Thyroid gland (tissue), 4 donors: ENCODE data around the gene RAN. TPM values are rescaled to one million over a fixed set of nuclear protein-coding genes. Genes with fewer than 3 reads are reported as not detected.
A peak's percentile ranks its signal among the peaks of the same experiment; 100 is the strongest.

Experiments
- DNase-seq, 2 donors: peaks; one replicate each; pipeline ENCODE4 v3.0.0-alpha.2; 2019
- H3K27ac ChIP-seq, 3 donors: fragments of 200-600 bp; sonication (generic); 1 replicate in 2 of 3; 2 replicates in 1 of 3; pipeline ENCODE4 v1.5.1; 2016 to 2019; ENCODE audit warnings: mild to moderate bottlenecking in 1 of 3, moderate library complexity in 1 of 3
- H3K27me3 ChIP-seq: fragments of 200-600 bp; sonication (generic); one replicate; pipeline ENCODE4 v1.5.1; 2019
- H3K36me3 ChIP-seq, 2 donors: fragments of 200-600 bp; sonication (generic); one replicate each; pipeline ENCODE4 v1.5.1; 2016 to 2019
- H3K4me1 ChIP-seq, 2 donors: fragments of 200-600 bp; sonication (generic); one replicate each; pipeline ENCODE4 v1.5.1; 2017 to 2019
- H3K4me3 ChIP-seq, 3 donors: fragments of 200-600 bp; sonication (generic); replicated peaks in 1 of 3; 1 replicate in 2 of 3; 2 replicates in 1 of 3; pipeline ENCODE4 v1.5.1; 2016; ENCODE audit warnings: mild to moderate bottlenecking in 1 of 3
- H3K9me3 ChIP-seq: fragments of 200-600 bp; sonication (generic); one replicate; pipeline ENCODE4 v1.5.1; 2017
- POLR2A ChIP-seq, 2 donors: fragments of 450-650 bp; IDR thresholded peaks; one replicate each; pipeline ENCODE4 v1.6.1; 2017; ENCODE audit warnings: antibody characterized with exemption in 2 of 2, mild to moderate bottlenecking in 2 of 2, moderate library complexity in 1 of 2
- WGBS, 2 donors: methylation state at CpG; one replicate each; pipeline ENCODE4 v1.1.5; 2017; 5-methylcytosine and 5-hydroxymethylcytosine counted together
- intact Hi-C: fragments of 100-400 bp; cut with DNase I; formaldehyde crosslinking; loops from one replicate; pipeline ENCODE4 v1.15.1; 2023
- total RNA-seq, 4 donors: library from RNA; depleted of rRNA; stranded (reverse); fragments of >200 nt; gene quantifications; one replicate each; pipeline ENCODE4 v1.2.3, GENCODE V29; 2016
- TF ChIP-seq, protein P1 (sequence below), 6 experiments: fragments of 200-600 bp in 3 of 6; fragments of 450-650 bp in 3 of 6; sonication (generic) in 3 of 6; IDR thresholded peaks; one replicate each; pipeline ENCODE4 v1.5.1; 2016 to 2019; ENCODE audit warnings: antibody characterized with exemption in 6 of 6, mild to moderate bottlenecking in 2 of 6, inconsistent platforms in 1 of 6, moderate library complexity in 1 of 6

RAN gene
- 100 to 1,000 TPM; 123 to 169 (median 142) TPM for total RNA-seq

- Histone ChIP-seq H3K27ac (peak within 1 kb of the TSS; percentile 55 to 79 (median 78)), H3K4me1 (peaks cover 18 to 27% of the 10 kb centered on the region in 2 donors), H3K27me3 (no peaks in the 10 kb centered on the region), H3K9me3 (no peaks in the 10 kb centered on the region), H3K36me3 (peaks cover 27 to 31% of the 10 kb centered on the region in 2 donors), H3K4me3 (peak within 1 kb of the TSS; percentile 55 to 73 (median 62))
- peak in 1 of 2 donors; percentile 61 for TF ChIP-seq POLR2A (IDR thresholded peaks at IDR 0.05)
- TF ChIP-seq, protein P1, sequence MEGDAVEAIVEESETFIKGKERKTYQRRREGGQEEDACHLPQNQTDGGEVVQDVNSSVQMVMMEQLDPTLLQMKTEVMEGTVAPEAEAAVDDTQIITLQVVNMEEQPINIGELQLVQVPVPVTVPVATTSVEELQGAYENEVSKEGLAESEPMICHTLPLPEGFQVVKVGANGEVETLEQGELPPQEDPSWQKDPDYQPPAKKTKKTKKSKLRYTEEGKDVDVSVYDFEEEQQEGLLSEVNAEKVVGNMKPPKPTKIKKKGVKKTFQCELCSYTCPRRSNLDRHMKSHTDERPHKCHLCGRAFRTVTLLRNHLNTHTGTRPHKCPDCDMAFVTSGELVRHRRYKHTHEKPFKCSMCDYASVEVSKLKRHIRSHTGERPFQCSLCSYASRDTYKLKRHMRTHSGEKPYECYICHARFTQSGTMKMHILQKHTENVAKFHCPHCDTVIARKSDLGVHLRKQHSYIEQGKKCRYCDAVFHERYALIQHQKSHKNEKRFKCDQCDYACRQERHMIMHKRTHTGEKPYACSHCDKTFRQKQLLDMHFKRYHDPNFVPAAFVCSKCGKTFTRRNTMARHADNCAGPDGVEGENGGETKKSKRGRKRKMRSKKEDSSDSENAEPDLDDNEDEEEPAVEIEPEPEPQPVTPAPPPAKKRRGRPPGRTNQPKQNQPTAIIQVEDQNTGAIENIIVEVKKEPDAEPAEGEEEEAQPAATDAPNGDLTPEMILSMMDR (IDR thresholded peaks at IDR 0.05): no peak
- 14 to 22% methylated on average over 23 to 41 of the region's 118 CpGs for WGBS, 2 donors
- DNase-seq: peak; percentile 92 to 93
- intact Hi-C loops: loop anchor here (2.0 kb wide), 1 partner anchor 53 kb away; no protein-coding TSS in a partner anchor
Observed at GRCh38 chr12:130871286-130872178, at the start of gene RAN. Gene RAN, plus strand, starts transcription at chr12:130872066. Its CDS starts 528 bp downstream, at chr12:130872594.

DNA sequence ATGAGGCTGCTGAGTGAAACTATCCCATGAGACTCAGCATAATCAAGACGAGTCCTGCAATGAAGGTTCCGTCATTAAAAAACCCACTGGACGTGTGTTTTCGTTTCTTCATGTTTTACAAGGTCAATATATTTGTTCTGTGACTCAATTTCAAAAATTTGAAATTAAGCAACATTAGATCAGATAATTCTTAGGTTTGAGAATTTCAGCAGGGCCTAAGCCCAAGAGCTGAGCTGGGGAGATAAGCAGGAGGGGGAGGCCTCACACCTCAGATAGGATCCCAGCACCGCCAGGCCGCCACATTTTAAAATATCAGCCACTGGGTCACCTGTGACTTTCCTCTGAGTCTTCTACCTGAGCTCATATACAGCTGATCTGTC is 46.1 kb upstream of the RAN start:
- Histone ChIP-seq H3K27ac (no peak overlapping the region), H3K27me3 (no peaks in the 10 kb centered on the region), H3K36me3 (peaks cover 0 to 6% of the 10 kb centered on the region in 2 donors), H3K4me1 (peaks cover 14 to 31% of the 10 kb centered on the region in 2 donors), H3K9me3 (no peaks in the 10 kb centered on the region), H3K4me3 (no peak overlapping the region)
- no peak for DNase-seq
- intact Hi-C loops: no loop called here
- TF ChIP-seq, protein P1 (IDR thresholded peaks at IDR 0.05): no peak
- TF ChIP-seq POLR2A (IDR thresholded peaks at IDR 0.05): no peak
- WGBS, 2 donors: 90 to 94% methylated on average over 6 of the region's 6 CpGs

GRCh38 chr12:130826151-130826801 is 45.6 kb upstream of the RAN start:
- DNase-seq: peak in 1 of 2 donors; percentile 19
- no peak overlapping the region for H3K27ac ChIP-seq
- 72 to 79% methylated on average over 18 of the region's 21 CpGs for WGBS, 2 donors

GRCh38 chr12:130827432-130827831 is 44.4 kb upstream of the RAN start:
- no peaks in the 10 kb centered on the region for H3K36me3 ChIP-seq
- H3K27me3 ChIP-seq: no peaks in the 10 kb centered on the region
- intact Hi-C loops: no loop called here
- H3K4me1 ChIP-seq: peaks cover 14 to 31% of the 10 kb centered on the region in 2 donors
- DNase-seq: no peak
- TF ChIP-seq POLR2A (IDR thresholded peaks at IDR 0.05): no peak
- TF ChIP-seq, protein P1 (IDR thresholded peaks at IDR 0.05): no peak
- WGBS, 2 donors: 58 to 60% methylated on average over 3 of the region's 3 CpGs
- H3K9me3 ChIP-seq: no peaks in the 10 kb centered on the region
- no peak overlapping the region for H3K4me3 ChIP-seq
- H3K27ac ChIP-seq: peak overlapping the region in 2 of 3 donors; percentile 56 to 74

More at GRCh38 chr12:130826151-130826801, 45.6 kb upstream of the RAN start:
- Histone ChIP-seq H3K4me1 (peaks cover 14 to 31% of the 10 kb centered on the region in 2 donors), H3K9me3 (no peaks in the 10 kb centered on the region), H3K36me3 (peaks cover 0 to 2% of the 10 kb centered on the region in 2 donors), H3K27me3 (no peaks in the 10 kb centered on the region), H3K4me3 (no peak overlapping the region)
- TF ChIP-seq, protein P1 (IDR thresholded peaks at IDR 0.05): peak in 3 of 6 experiments; percentile 24 to 53 (median 34)
- TF ChIP-seq POLR2A (IDR thresholded peaks at IDR 0.05): no peak
- intact Hi-C loops: no loop called here
